ENCODE measurements around the gene TRIM17.
A peak's percentile ranks its signal among the peaks of the same experiment; 100 is the strongest.

Gene TRIM17

DNA sequence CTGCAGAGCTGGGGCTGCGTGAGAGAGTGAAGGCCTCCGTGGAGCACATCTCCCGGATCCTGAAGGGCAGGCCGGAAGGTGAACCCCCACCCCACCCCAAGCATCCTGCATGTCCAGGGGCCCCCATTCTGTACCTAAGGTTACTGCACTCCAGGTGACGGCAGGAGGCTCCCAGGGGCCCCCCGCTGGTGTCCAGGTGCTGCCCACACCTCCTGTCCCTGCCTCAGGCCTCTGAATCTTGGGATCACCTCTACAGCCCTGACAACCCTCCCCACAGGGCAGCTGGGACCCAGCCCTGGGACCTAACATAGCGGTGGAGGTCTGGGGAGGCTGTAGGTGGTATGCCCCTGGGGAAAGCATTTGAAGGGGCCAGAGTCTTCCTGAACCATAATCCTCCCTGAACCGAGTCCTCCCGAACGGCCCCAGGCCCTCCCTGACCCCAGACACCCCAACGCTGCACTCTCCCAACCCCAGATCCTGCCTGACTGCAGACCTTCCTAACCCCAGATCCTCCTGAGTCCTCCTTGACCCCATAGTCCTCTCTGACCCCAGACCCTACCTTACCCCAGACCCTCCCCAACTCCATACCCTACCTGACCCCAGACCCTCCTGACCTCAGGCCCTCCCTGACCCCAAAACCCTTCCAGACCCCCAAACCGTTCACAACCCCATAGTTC, 43.5 kb downstream of the TRIM17 start:
- Histone ChIP-seq H3K4me1 (ENCODE audit: low read depth, poor library complexity, severe bottlenecking) (no peaks in the 10 kb centered on the region), H3K79me2 (ENCODE audit: insufficient read depth, low read depth) (no peaks in the 10 kb centered on the region), H3K27me3 (ENCODE audit: insufficient read depth, low read depth) (0 out of 2 replicates have a peak, but pooled peaks cover 3% of the 10 kb centered on the region), H2AFZ (ENCODE audit: low read depth) (no peak overlapping the region), H3K4me2 (0 out of 2 replicates have a peak overlapping the region, but pooled peaks have one; percentile 8), H3K27ac (no peak overlapping the region), H4K20me1 (ENCODE audit: insufficient read depth) (no peaks in the 10 kb centered on the region), H3K4me3 (IDR thresholded peaks at IDR 0.05; ENCODE audit: insufficient read depth, low read depth, low read length) (no peak overlapping the region), H3K9ac (no peak overlapping the region; the same call in 1 of the 2 replicates), H3K36me3 (ENCODE audit: insufficient read depth) (no peaks in the 10 kb centered on the region)
- TF ChIP-seq CTCF (conservative IDR thresholded peaks at IDR 0.05; ENCODE audit: low read depth, low read length) = no peak

- 0 out of 2 replicates have a peak overlapping the region, but pooled peaks have one; percentile 8 for H3K4me2 ChIP-seq
- H3K79me2 ChIP-seq (ENCODE audit: insufficient read depth, low read depth) = no peaks in the 10 kb centered on the region
- no peak overlapping the region for H3K4me3 ChIP-seq (IDR thresholded peaks at IDR 0.05; ENCODE audit: insufficient read depth, low read depth, low read length)
- no peak overlapping the region; the same call in 1 of the 2 replicates for H2AFZ ChIP-seq (ENCODE audit: low read depth)
- TF ChIP-seq CTCF (conservative IDR thresholded peaks at IDR 0.05; ENCODE audit: low read depth, low read length) = no peak
- peaks cover 4% of the 10 kb centered on the region; the same call in 1 of the 2 replicates for H3K27me3 ChIP-seq (ENCODE audit: insufficient read depth, low read depth)
- H3K36me3 ChIP-seq (ENCODE audit: insufficient read depth) = no peaks in the 10 kb centered on the region
- H3K9ac ChIP-seq = no peak overlapping the region; the same call in 1 of the 2 replicates
- no peak overlapping the region for H3K27ac ChIP-seq
- no peaks in the 10 kb centered on the region for H3K4me1 ChIP-seq (ENCODE audit: low read depth, poor library complexity, severe bottlenecking)
- H4K20me1 ChIP-seq (ENCODE audit: insufficient read depth) = no peaks in the 10 kb centered on the region
Measured at GRCh38 chr1:228372183-228373003, 44.3 kb downstream of the TRIM17 start.

DNA sequence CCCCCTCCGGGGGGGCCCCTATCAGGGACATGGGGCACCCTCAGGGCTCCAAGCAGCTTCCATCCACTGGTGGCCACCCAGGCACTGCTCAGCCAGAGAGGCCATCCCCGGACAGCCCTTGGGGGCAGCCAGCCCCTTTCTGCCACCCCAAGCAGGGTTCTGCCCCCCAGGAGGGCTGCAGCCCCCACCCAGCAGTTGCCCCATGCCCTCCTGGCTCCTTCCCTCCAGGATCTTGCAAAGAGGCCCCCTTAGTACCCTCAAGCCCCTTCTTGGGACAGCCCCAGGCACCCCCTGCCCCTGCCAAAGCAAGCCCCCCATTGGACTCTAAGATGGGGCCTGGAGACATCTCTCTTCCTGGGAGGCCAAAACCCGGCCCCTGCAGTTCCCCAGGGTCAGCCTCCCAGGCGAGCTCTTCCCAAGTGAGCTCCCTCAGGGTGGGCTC, 44.9 kb downstream of the TRIM17 start:
- Histone ChIP-seq H3K27me3 (ENCODE audit: insufficient read depth, low read depth) (peaks cover 6% of the 10 kb centered on the region; the same call in 1 of the 2 replicates), H3K4me3 (IDR thresholded peaks at IDR 0.05; ENCODE audit: insufficient read depth, low read depth, low read length) (no peak overlapping the region), H2AFZ (ENCODE audit: low read depth) (no peak overlapping the region), H3K36me3 (ENCODE audit: insufficient read depth) (no peaks in the 10 kb centered on the region), H3K4me1 (ENCODE audit: low read depth, poor library complexity, severe bottlenecking) (no peaks in the 10 kb centered on the region), H3K79me2 (ENCODE audit: insufficient read depth, low read depth) (no peaks in the 10 kb centered on the region), H3K4me2 (no peak overlapping the region), H4K20me1 (ENCODE audit: insufficient read depth) (no peaks in the 10 kb centered on the region), H3K9ac (no peak overlapping the region), H3K27ac (no peak overlapping the region)
- TF ChIP-seq CTCF (conservative IDR thresholded peaks at IDR 0.05; ENCODE audit: low read depth, low read length) = no peak

DNA sequence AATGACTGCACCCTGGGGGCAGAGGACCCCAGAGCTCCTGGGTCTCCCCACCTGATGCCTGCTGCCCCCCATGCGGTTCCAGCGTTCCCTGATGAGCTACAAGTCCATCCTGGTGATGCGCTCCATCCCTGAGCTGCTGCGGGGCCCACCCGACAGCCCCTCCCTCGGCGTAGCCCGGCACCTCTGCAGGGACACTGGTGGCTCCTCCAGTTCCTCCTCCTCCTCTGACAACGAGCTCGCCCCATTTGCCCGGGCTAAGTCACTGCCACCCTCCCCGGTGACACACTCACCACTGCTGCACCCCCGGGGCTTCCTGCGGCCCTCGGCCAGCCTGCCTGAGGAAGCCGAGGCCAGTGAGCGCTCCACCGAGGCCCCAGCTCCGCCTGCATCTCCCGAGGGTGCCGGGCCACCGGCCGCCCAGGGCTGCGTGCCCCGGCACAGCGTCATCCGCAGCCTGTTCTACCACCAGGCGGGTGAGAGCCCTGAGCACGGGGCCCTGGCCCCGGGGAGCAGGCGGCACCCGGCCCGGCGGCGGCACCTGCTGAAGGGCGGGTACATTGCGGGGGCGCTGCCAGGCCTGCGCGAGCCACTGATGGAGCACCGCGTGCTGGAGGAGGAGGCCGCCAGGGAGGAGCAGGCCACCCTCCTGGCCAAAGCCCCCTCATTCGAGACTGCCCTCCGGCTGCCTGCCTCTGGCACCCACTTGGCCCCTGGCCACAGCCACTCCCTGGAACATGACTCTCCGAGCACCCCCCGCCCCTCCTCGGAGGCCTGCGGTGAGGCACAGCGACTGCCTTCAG, 45.5 kb downstream of the TRIM17 start:
- no peak for TF ChIP-seq CTCF (conservative IDR thresholded peaks at IDR 0.05; ENCODE audit: low read depth, low read length)
- no peak overlapping the region for H2AFZ ChIP-seq (ENCODE audit: low read depth)
- H3K4me2 ChIP-seq = no peak overlapping the region
- no peaks in the 10 kb centered on the region for H3K36me3 ChIP-seq (ENCODE audit: insufficient read depth)
- no peak overlapping the region for H3K27ac ChIP-seq
- H3K9ac ChIP-seq = no peak overlapping the region
- H3K79me2 ChIP-seq (ENCODE audit: insufficient read depth, low read depth) = no peaks in the 10 kb centered on the region
- H3K4me3 ChIP-seq (IDR thresholded peaks at IDR 0.05; ENCODE audit: insufficient read depth, low read depth, low read length) = no peak overlapping the region
- H4K20me1 ChIP-seq (ENCODE audit: insufficient read depth) = no peaks in the 10 kb centered on the region
- H3K4me1 ChIP-seq (ENCODE audit: low read depth, poor library complexity, severe bottlenecking) = no peaks in the 10 kb centered on the region
- peaks cover 6% of the 10 kb centered on the region; the same call in 1 of the 2 replicates for H3K27me3 ChIP-seq (ENCODE audit: insufficient read depth, low read depth)

Measured in KMS-11 (cell line).